Ureter (tissue), 1 donor: Measurements from ENCODE around the gene DDI2. TPM values are rescaled to one million over a fixed set of nuclear protein-coding genes. Genes with fewer than 3 reads are reported as not detected.

Experiments
- DNase-seq: peaks from one replicate; pipeline ENCODE4 v3.0.0-alpha.2; 2020; ENCODE audit warnings: low spot score
- total RNA-seq: library from RNA; stranded (reverse); gene quantifications from one replicate; pipeline ENCODE4 v1.2.4, GENCODE V29; 2023
- donor health status: DM: yes; HTN: yes; CAD: no.

DDI2 gene
- total RNA-seq, 1 donor from 2014 or later: 92.0 TPM

DNA sequence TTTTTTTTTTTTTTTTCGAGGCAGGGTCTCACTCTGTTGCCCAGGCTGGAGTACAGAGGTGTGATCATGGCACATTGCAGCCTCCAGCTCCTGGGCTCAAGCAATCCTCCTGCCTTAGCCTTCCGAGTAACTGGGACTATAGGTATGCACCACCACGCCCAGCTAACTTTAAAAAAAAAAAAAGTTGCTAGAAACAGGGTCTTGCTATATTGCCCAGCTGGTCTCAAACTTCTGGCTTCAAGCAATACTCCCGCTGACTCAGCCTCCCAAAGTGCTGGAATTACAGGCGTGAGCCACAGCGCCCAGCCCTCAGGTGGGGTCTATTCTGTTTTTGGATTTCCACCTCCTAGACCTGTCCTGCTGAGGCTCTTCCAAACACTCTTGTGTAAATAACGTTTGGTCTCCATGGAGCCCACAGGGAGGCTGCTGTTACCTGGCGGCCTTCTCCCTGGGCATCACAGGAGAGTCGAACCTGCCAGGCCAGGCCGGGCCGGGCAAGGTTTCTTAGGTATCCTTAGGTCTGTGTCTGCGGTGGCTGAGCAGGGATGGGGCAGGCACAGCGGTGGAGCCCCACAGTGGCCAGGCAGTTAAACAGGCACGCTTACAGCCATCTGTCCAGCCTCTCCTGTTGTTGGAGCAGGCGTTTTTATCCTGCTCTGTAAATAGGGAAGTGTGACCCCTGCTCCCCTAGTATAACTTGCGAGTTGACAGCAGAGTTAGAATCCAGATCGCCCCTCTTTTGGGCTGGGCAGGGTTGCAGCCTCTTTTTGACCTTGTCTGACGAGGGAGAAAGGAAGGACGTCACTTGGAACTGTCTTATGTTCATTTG is 85.7 kb downstream of the DDI2 start:
- DNase-seq: no peak

- peak; percentile 76 for DNase-seq
Measured at GRCh38 chr1:15703562-15703961, 86.3 kb downstream of the DDI2 start.

DNA sequence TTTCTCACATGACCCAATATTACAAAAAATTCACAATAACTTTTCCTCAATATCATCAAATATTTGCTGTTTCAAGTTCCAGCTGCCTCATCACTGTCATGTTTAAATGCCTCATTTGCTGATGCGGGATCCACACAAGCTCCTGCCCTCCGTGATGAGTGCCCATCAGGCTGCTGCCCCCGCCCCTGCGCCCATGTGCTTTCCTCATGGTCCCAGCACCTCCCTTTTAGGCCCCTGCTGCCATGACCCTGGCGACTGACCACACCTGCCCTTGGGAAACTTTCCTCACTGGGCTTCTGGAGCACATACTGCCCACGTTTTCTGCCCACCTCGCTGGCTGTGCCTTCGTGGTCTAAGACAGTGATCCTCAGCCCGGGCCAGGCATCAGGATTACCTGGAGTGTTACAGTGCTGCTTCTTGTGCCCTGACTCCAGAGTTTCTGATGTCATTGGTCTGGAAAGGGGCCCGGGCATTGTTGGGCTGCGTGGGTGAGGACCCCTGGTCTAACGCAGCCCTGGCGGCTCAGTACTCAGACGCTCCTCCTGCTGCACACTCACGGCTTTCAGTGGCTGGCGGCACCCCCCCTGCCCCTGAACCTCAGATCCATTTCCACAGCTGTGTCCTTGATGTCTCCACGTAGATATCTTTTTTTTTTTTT is 87.4 kb downstream of the DDI2 start:
- DNase-seq: no peak

- DNase-seq: no peak
Measured at GRCh38 chr1:15705184-15705566, 87.9 kb downstream of the DDI2 start.

GRCh38 chr1:15706751-15707150 is 89.5 kb downstream of the DDI2 start:
- DNase-seq: no peak

DNA sequence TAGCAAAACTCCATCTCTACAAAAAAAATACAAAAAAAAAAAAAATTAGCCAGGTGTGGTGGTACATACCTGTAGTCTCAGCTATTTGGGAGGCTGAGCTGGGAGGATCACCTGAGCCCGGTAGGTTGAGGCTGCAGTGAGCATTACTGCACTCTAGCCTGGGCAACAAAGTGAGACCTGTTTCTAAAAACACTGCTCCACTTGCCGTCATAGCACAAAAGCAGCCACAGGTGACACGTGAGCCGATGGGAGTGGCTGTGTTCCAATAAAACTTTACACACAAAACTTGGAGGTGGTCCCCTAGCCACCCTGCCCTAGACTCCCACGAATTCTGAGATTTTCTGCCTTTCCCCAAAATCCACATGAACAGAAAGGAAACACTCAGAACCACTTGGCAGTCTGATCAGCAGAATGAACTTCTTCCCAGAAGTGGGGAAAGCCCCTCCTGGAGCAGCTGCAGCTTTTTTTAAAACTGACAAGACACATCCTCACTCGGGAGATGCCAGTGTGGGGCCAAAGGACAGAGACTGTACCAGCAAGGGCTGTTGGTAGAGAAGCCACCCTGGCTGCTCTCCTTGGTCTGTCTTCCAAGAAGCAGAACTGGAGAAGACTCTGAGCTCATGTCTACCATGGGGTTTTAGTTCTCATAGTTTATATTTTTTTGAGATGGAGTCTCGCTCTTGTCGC is 90.1 kb downstream of the DDI2 start:
- DNase-seq: no peak

DNA sequence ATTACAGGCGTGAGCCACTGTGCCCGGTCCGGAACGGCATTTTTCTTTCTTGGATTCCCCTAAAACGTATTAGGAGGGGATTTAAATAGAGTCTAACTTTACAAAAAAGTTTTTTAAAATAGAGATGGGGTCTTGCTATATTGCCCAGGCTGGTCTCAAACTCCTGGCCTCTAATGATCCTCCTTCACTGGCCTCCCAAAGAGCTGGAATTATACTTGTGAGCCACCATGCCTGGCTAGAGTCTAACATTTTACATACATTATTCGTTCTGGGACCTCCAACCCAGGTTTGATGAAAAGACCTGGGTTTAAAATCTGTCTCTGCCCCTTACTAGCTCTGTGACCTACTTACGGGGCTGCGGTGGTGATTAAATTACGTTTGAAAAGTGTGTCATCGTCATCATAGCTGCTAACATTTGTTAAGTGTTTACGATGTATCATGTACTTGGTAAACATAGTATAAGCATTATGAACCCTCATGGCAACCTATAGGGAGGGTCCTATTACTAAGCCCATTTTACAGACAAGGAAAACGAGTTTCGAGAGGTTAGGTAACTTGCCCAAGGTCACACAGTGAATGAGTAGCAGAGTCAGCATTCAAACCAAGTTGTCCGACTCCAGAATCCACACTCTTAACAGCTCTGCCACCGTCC is 91.4 kb downstream of the DDI2 start:
- no peak for DNase-seq

DNA sequence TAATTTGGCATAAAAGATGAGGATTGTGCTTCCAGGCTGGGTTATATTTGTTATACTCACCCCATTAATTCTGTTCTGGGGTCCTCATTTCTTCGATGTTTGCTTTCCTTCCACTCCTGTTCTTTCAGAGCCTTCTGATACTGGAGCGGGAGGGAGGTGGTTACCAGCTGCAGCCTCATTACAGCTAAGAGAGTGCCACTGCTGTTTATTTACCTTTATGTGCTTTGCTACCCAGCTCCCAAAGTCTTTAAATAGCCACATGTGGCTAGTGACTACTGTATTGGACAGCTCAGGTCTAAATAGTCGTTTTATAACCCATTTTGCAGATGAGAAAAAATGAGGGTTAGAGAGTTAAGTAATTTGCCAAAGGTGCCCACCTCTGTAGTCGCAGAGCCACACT is 92.0 kb downstream of the DDI2 start:
- no peak for DNase-seq

GRCh38 chr1:15712168-15712567 is 94.9 kb downstream of the DDI2 start:
- DNase-seq: no peak

DNA sequence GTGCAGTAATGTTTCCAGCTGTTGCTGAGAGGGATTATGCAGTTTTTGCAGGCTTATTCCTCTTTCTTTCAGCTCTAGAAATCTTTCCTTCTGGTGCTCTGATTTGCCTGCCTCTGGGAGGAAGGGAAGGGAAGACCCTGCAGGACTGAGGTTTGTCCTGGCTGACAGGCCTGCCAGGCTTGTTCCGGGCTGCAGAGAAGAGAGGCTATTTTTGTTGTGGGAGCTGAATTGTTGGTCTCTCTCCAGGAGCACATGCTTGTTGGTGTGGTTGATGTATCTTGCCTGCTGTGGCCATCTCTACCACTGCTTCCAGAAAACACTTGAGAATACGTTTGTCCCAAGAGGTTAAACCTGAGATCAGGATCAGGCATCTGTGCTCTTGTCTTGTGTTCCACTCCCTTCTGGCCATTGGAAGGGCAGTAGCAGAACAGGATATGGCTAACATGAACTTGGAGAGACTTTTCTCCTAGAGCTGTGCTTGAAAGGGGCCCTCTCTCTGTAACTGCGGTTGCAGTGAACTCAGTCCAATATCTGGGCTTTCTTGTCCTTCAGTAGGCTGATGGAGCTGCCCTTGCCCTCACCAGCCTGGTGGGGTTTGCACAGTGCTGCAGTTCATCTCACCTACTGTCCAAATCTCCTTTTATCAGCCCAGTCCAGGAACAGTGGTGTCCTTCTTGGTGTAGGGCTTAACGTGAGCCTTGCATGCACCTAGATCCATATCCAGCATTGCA is 97.3 kb downstream of the DDI2 start:
- DNase-seq: no peak

DNA sequence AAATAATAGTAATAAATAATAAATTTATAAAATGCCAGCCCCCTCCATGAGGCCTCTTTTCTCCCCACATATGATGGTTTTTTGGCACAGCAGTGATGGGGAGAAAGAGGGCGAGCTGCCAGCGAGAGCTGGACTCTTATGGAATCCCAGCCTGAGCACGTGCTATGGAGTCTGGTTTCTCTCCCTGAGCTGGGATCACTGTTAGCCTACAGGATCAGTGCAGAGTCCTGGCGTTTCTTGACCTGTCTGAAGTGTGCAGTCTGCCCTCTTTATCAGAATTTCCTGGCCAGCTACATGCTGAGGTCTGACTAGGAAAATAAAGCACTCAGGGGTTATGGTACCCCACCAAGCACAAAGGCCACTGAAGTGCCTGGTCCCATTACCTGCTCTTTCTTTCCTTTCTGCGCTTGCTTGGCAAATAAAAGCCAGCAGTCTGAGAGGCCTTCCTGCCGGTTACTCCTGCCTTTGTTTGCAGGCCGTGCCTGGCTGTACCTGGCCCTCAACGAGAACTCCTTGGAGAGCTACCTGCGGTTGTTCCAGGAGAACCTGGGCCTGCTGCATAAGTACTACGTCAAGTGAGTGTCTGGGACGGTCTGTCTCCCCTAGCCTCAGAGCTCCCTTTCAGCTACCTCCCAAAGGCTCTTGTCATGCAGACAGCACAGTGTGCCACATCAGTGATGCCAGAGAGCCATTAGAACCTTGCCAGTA is 100.3 kb downstream of the DDI2 start:
- no peak for DNase-seq

DNA sequence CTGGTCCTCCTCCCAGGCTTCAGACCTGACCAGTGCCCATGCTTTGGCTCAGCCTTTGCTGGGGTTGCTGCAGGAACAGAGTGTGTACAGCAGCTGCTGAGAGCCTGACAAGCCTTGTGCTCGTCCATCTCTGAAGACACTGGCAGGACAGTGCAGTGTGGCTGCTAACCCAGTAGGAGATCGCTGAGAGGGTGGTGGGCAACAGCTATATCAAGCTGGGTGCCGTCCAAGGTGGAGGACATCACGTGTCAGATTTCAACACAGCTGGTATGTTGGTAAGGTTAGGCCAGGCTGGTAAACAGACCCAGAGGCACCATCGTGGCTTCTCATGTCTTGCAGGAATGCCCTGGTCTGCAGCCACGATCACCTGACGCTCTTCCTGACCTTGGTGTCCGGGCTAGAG is 100.9 kb downstream of the DDI2 start:
- DNase-seq: no peak

Other genes with a start within 250 kb of the DDI2 start
- gene EFHD2, start 207.6 kb upstream of the DDI2 start, total RNA-seq: 103 TPM
- not detected for gene CTRC, start 179.0 kb upstream of the DDI2 start, total RNA-seq
- 0.44 TPM for gene CELA2A, start 160.7 kb upstream of the DDI2 start, total RNA-seq
- gene CELA2B, start 141.4 kb upstream of the DDI2 start, total RNA-seq: not detected
- gene CASP9, start 93.2 kb upstream of the DDI2 start, total RNA-seq: 16.8 TPM
- gene DNAJC16, start 90.6 kb upstream of the DDI2 start, total RNA-seq: 43.8 TPM
- 2.0 TPM for gene AGMAT, start 32.4 kb upstream of the DDI2 start, total RNA-seq
- gene PLEKHM2, start 66.9 kb downstream of the DDI2 start, total RNA-seq: 40.6 TPM
- gene SLC25A34, start 118.8 kb downstream of the DDI2 start, total RNA-seq: 3.9 TPM
- not detected for gene TMEM82, start 125.0 kb downstream of the DDI2 start, total RNA-seq
- gene FBLIM1, start 141.3 kb downstream of the DDI2 start, total RNA-seq: 81.8 TPM
- 0.96 TPM for gene UQCRHL, start 190.2 kb downstream of the DDI2 start, total RNA-seq
- gene SPEN, start 230.2 kb downstream of the DDI2 start, total RNA-seq: 85.2 TPM